HepG2 (cell line): Measurements from ENCODE around the gene PSRC1. TPM values are rescaled to one million over a fixed set of nuclear protein-coding genes. Genes with fewer than 3 reads are reported as not detected.

Source experiments
- DR1 ChIP-seq: sonication (generic); formaldehyde crosslinking; IDR thresholded peaks from 2 replicates; pipeline ENCODE4 v1.8.0; 2021; ENCODE audit warnings: mild to moderate bottlenecking, missing genetic modification reagents, inconsistent platforms
- FOXO1 ChIP-seq: sonication (generic); formaldehyde crosslinking; IDR thresholded peaks from 2 replicates; pipeline ENCODE4 v1.4.0; 2020; ENCODE audit warnings: missing genetic modification reagents
- HINFP ChIP-seq: sonication (generic); formaldehyde crosslinking; IDR thresholded peaks from 2 replicates; pipeline ENCODE4 v1.4.0; 2020; ENCODE audit warnings: low read depth, mild to moderate bottlenecking, missing genetic modification reagents
- JARID2 ChIP-seq: sonication (generic); formaldehyde crosslinking; IDR thresholded peaks from 2 replicates; pipeline ENCODE4 v1.8.1; 2023; ENCODE audit warnings: missing genetic modification reagents, inconsistent platforms; ENCODE audit not compliant: insufficient replicate concordance
- NCOA5 ChIP-seq: sonication (generic); formaldehyde crosslinking; IDR thresholded peaks from 2 replicates; pipeline ENCODE4 v1.4.0; 2020; ENCODE audit warnings: missing genetic modification reagents
- NFAT5 ChIP-seq: sonication (generic); formaldehyde crosslinking; IDR thresholded peaks from 2 replicates; pipeline ENCODE4 v1.4.0; 2020; ENCODE audit warnings: missing genetic modification reagents
- NFKBIZ ChIP-seq: IDR thresholded peaks from 2 replicates; pipeline ENCODE4 v1.6.1; 2018; ENCODE audit warnings: missing genetic modification reagents, missing compliant biosample characterization
- REL ChIP-seq: sonication (generic); formaldehyde crosslinking; conservative IDR thresholded peaks from 2 replicates; pipeline ENCODE4 v1.8.0; 2022; ENCODE audit warnings: mild to moderate bottlenecking, missing genetic modification reagents, moderate library complexity
- SNAPC2 ChIP-seq: sonication (generic); formaldehyde crosslinking; IDR thresholded peaks from 2 replicates; pipeline ENCODE4 v1.8.1; 2022; ENCODE audit warnings: mild to moderate bottlenecking, missing genetic modification reagents
- SNAPC4 ChIP-seq: sonication (generic); formaldehyde crosslinking; IDR thresholded peaks from 2 replicates; pipeline ENCODE4 v1.4.0; 2020; ENCODE audit warnings: mild to moderate bottlenecking, missing genetic modification reagents
- SUZ12 ChIP-seq: fragments of 150-350 bp; IDR thresholded peaks from 2 replicates; pipeline ENCODE4 v1.6.1; 2014; ENCODE audit warnings: low read depth, low read length
- ZBTB7A ChIP-seq: sonication (generic); formaldehyde crosslinking; IDR thresholded peaks from 2 replicates; pipeline ENCODE4 v1.8.0; 2022; ENCODE audit warnings: mild to moderate bottlenecking, missing genetic modification reagents
- ZNF121 ChIP-seq: sonication (generic); formaldehyde crosslinking; IDR thresholded peaks from 2 replicates; pipeline ENCODE4 v1.5.0; 2020; ENCODE audit warnings: mild to moderate bottlenecking, missing genetic modification reagents
- polyA plus RNA-seq, 8 experiments: library from polyadenylated mRNA; depleted of rRNA in 3 of 8; stranded (reverse) in 7 of 8; unstranded in 1 of 8; fragments of >200 nt; fragmentation: Illumina TruSeq in 4 of 8; extraction: Trizol in 4 of 8; gene quantifications; 2 replicates each; pipeline versions ENCODE4 v1.2.1 to v1.2.3, GENCODE V29; 2011 to 2016; ENCODE audit warnings: low read depth in 4 of 8, missing spikeins in 1 of 8, mixed read lengths in 1 of 8; ENCODE audit not compliant: insufficient read depth in 1 of 8
- total RNA-seq, 5 experiments: library from RNA; depleted of rRNA; stranded (reverse); fragments of >200 nt; fragmentation: Illumina TruSeq; extraction: Trizol; gene quantifications; 2 replicates each; pipeline ENCODE4 v1.2.3, GENCODE V29; 2016; ENCODE audit warnings: low read depth in 1 of 5

The PSRC1 gene
- total and polyA plus RNA-seq, 2 of the 13 experiments (the other 11 are each of a cell fraction or from before 2014, with no cell fraction given), result 28.6 to 30.3 TPM

- TF ChIP-seq SNAPC4 (CRISPR knock-in tag), result no peak
- no peak for TF ChIP-seq REL
- TF ChIP-seq NFAT5 (CRISPR knock-in tag), result no peak
- no peak for TF ChIP-seq FOXO1 (CRISPR knock-in tag)
- TF ChIP-seq ZNF121 (CRISPR knock-in tag), result no peak
- TF ChIP-seq DR1 (CRISPR knock-in tag), result no peak
- no peak for TF ChIP-seq NFKBIZ (CRISPR knock-in tag)
- no peak for TF ChIP-seq NCOA5 (CRISPR knock-in tag)
- 0 out of 2 replicates have a peak, but pooled peaks have one; percentile 50 for TF ChIP-seq ZBTB7A (CRISPR knock-in tag)
- no peak for TF ChIP-seq HINFP (CRISPR knock-in tag)
- TF ChIP-seq SNAPC2 (CRISPR knock-in tag), result peak; percentile 7; the same call in 1 of the 2 replicates
- no peak for TF ChIP-seq JARID2 (CRISPR knock-in tag)
- TF ChIP-seq SUZ12, result no peak
These were observed 16.8 kb upstream of the PSRC1 start (continued) for GRCh38 chr1:109299558-109300343.
